GM18508 (cell line): ENCODE measurements around the gene SULF2.

ENCODE experiments used
- ATAC-seq: cut with Tn5 transposase; IDR thresholded peaks from one replicate; pipeline ENCODE4 v1.9.1; 2021; ENCODE audit warnings: moderate number of reproducible peaks; ENCODE audit not compliant: insufficient read depth, unreplicated experiment

SULF2 gene

GRCh38 chr20:47720636-47721427 lies 64.4 kb downstream of the SULF2 start:
- no peak for ATAC-seq

GRCh38 chr20:47719625-47720024 lies 65.7 kb downstream of the SULF2 start:
- ATAC-seq: no peak

GRCh38 chr20:47719211-47719610 lies 66.1 kb downstream of the SULF2 start:
- ATAC-seq: no peak

- ATAC-seq: no peak
These were observed 66.9 kb downstream of the SULF2 start for GRCh38 chr20:47718398-47718797.

GRCh38 chr20:47717421-47717820 lies 67.9 kb downstream of the SULF2 start:
- no peak for ATAC-seq

GRCh38 chr20:47713878-47714450 lies 71.3 kb downstream of the SULF2 start:
- no peak for ATAC-seq

DNA sequence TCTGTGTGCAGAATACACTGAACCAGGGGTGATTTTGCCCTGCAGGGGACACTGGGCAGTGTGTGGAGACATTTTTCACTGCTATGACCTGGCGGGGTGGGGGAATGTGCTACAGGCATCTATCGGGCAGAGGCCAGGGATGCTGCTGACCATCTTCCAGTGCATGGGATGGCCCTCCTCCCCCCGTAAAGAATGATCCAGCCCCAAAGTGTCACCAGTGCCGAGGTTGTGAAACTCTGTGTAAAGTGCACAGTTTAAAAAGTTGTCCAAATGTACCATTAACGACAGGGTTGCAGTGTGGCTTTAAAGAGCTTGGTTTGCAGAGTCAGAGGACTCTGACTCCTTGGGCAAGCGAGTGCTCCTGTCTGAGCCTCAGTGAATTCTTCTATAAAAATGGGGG lies 72.1 kb downstream of the SULF2 start:
- ATAC-seq: no peak

GRCh38 chr20:47711046-47711752 lies 74.1 kb downstream of the SULF2 start:
- no peak for ATAC-seq

GRCh38 chr20:47710665-47711045 lies 74.6 kb downstream of the SULF2 start:
- ATAC-seq: no peak

DNA sequence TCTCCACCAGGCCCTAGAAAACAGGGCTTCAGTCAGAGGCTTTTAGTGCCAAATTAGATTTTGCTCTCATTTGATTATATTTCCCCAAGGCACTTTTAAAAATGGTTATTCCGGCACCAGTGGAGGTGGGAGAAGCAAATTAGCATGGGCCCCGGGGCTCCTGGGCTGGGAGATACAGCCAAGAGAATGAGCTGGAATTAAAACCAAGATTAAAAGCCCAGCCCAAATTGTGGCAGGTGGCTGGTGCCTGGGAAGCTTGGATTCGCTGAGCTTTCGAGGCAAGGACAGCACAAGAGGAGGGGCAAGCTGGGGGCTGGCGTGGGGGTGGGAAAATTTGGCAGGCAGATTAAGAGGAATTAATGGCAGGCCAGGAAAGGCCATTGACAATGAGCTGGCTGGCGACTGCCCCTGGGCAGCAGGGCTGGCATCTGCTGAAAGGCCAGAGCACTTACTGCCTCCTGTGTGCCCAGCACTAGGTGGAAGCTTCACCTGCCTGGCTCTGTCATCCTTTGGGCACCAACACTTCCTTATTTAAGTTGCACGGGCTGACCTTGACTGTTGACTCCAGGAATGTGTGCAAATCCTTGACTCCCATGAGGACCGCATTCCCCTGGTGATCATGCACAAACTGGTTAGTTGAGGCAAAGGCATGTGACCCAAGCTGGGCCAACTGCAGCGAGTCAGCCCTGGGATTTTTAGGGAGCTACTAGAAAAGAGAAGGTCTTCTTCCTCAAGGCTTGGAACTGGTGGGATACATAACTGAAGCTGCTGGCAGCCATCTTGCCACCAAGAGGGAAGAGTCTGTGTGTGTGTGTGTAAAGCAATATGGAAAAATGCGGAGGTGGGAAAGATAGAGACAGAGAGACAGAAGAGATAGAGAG lies 76.1 kb downstream of the SULF2 start:
- ATAC-seq: no peak

GRCh38 chr20:47708140-47708807 lies 77.0 kb downstream of the SULF2 start:
- ATAC-seq: no peak

DNA sequence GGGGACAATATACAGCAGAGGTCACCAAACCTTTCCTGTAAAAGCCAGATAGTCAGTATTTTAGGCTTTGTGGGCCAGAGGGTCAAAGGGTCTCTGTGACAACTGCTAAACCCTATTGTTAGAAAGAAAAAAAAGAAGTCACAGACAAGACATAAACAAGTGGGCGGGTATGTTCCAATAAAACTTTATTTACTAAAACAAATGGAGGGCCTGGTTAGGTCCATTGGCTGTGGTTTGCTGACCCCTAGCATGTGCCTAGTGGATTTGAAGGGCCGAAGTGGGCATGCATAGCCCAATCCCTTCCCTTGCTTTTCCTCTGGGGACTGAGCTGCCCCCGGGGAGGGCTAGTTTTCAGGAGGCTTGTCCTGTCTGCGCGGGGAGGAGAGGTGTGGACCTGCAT lies 78.9 kb downstream of the SULF2 start:
- no peak for ATAC-seq

GRCh38 chr20:47705497-47705856 lies 79.8 kb downstream of the SULF2 start:
- ATAC-seq: no peak

DNA sequence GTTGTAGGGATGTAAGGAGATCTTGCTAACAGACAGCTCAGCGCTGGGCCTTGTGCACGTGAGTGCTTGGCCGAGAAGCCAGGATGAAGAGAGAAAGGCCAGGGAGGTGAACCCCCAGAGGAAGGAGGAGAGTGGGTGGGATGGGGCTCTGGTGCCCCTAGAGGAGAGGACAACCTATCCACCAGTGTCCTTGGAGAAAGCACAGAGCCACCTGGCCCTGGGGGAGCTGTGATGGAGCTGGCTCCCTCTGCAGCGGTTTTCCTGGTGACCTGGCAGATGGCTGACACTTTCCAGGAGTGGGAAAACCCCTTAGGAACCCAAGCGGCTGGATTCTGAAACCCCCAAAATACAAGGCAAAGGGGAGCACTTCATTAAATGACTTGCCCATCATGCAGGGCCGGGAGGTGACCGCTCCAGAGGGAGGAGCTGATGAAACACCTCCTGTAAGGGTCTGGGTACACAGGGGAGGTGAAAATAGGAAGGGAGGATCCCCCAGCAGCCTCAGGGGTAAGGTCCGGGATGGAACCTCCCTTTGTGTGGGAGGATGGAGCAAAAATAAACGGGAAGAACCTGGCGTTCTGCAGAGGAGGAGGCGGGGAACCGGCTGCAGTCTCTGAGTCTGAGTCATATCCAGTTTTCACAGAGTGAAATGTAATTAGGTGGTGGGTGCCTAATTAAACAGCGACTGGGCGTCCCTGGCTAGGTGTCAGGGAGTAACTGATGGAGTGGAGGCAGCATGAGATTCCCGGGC lies 80.4 kb downstream of the SULF2 start:
- ATAC-seq: no peak

GRCh38 chr20:47703748-47704147 lies 81.5 kb downstream of the SULF2 start:
- ATAC-seq: no peak

GRCh38 chr20:47701612-47702011 lies 83.7 kb downstream of the SULF2 start:
- ATAC-seq: no peak

DNA sequence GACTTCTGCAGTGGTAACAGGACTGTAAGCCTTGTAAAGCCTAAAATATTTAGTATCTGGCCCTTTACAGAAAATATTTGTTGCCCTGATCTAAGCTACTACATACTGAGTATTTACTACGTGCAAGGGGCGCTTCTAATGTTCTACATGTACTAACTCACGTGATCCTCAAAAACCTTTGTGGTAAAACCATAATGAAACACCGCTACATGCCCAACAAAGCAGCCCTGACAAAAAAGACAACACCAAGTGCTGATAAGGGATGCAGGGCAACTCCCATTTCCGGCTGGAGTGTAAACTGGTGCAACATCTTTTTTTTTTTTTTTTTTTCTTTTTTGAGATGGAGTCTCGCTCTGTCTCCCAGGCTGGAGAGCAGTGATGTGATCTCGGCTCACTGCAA lies 85.0 kb downstream of the SULF2 start:
- ATAC-seq: no peak

DNA sequence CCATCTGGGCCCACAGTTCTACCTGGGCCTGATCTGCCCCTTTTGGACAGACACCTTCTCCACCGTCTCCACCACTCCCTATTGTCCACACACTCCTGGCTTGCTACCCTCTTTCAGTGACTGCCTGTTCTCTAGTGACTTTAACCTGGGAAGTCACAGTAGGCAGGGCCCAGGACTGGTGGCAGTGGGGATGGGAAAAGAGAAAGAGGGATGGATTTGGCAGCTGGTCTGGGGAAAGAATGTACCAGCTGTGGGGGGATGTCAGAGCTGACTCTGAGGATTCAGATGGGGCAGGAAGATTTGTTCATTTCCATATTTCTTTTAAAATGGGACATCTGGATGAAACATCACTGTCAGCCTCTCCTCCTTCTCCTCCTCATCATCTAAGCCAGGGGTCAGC lies 85.5 kb downstream of the SULF2 start:
- no peak for ATAC-seq

GRCh38 chr20:47698142-47698541 lies 87.1 kb downstream of the SULF2 start:
- no peak for ATAC-seq
